Upper lobe of left lung (tissue), 4 donors: ENCODE measurements around the gene GATB.

ENCODE experiments used
- CTCF ChIP-seq, 6 experiments: fragments of 450-650 bp in 4 of 6; fragments of 200-600 bp in 2 of 6; sonication (generic) in 2 of 6; IDR thresholded peaks; one replicate each; pipeline ENCODE4 v1.5.1; 2016 to 2019; ENCODE audit warnings: antibody characterized with exemption in 6 of 6
- EP300 ChIP-seq, 4 donors: sonication (generic); formaldehyde crosslinking; IDR thresholded peaks; one replicate each; pipeline ENCODE4 v1.5.1; 2017; ENCODE audit warnings: antibody characterized with exemption in 4 of 4, control low read depth in 2 of 4
- POLR2A ChIP-seq, 4 donors: fragments of 450-650 bp; IDR thresholded peaks; one replicate each; pipeline ENCODE4 v1.5.1; 2016 to 2017; ENCODE audit warnings: antibody characterized with exemption in 4 of 4, mild to moderate bottlenecking in 2 of 4
- POLR2AphosphoS5 ChIP-seq, 2 donors: sonication (generic); formaldehyde crosslinking; IDR thresholded peaks; one replicate each; pipeline ENCODE4 v1.5.1; 2017; ENCODE audit warnings: antibody characterized with exemption in 2 of 2

DNA sequence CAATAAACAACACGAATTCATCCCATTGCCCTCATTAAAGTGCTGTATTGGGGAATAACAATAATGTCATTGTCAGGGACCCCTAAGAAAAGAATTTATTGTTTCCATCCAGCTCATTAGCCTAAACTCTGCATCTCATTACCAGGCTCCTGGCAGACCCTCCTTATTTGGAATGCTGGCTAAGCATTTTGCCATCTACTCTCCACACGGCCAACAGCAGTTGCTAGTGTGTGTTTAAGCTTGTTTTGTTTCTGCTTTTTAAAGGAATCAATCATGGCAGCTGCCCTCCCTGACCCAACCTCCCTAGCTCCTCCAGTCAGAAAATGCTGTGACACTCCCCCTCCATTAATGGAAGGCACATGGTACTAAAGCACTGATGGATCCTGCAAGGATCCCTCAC lies 43.5 kb downstream of the GATB start:
- no peak for TF ChIP-seq POLR2AphosphoS5 (IDR thresholded peaks at IDR 0.05)
- TF ChIP-seq CTCF (IDR thresholded peaks at IDR 0.05), result no peak
- no peak for TF ChIP-seq POLR2A (IDR thresholded peaks at IDR 0.05)
- no peak for TF ChIP-seq EP300 (IDR thresholded peaks at IDR 0.05)
